Right lobe of liver (tissue), 4 donors: ENCODE measurements around the gene GRIPAP1.

Source experiments
- CTCF ChIP-seq, 4 donors: fragments of 200-600 bp in 3 of 4; fragments of 450-650 bp in 1 of 4; IDR thresholded peaks; one replicate each; pipeline versions ENCODE4 v1.5.1 to v1.8.0; 2016 to 2022; ENCODE audit warnings: antibody characterized with exemption in 4 of 4, mild to moderate bottlenecking in 2 of 4
- POLR2A ChIP-seq: fragments of 450-650 bp; IDR thresholded peaks from one replicate; pipeline ENCODE4 v1.6.1; 2017; ENCODE audit warnings: antibody characterized with exemption, mild to moderate bottlenecking
- donor health status: DM: no; HTN: no; CAD: no.
- donor health status: DM: no; HTN: no; CAD: no.
- donor health status: DM: no; HTN: yes; CAD: no.

DNA sequence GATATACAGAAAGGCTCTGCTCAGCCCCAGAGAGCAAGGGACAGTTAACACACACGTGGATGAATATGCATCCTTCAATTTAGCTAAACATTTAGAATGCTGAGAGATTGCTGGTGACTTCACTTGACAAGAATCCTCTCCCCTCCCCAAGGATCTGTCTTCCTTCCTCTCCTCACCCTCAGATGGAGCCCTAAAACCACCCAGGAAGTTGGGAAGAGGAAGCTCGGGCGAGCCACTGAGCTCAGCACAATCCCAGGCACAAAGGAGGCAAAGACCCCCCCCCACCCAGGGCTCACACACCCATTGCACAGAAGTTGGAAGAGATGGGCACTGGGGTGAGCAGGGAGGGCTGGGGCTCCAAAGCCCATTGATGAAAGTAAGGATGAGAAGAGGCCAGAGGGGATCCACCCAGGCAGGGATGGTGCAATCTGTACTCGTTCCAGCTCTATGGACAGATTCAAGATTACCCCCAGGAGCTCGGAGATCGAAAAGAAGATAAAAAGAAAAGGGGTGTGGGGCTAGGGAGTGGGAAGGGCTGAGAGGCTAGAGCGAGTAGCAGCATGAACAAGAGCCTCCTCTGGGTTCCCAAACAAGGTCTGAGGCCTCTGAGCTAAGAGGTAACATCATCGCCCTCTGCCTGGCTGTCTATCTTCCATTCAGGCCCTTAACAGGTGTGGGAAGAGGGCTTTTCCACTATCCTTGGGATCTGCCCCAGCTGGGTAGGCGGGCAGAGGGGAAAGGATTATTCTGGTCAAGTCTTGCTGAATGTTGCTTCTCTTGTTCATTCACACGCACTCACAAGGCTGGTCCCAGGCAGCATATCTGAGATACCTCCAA is 39.9 kb upstream of the GRIPAP1 start:
- TF ChIP-seq POLR2A (no peak), CTCF (IDR thresholded peaks at IDR 0.05) (no peak)
